ENCODE measurements around the gene RPN1. TPM values are rescaled to one million over a fixed set of nuclear protein-coding genes. Genes with fewer than 3 reads are reported as not detected.

The RPN1 gene
- total RNA-seq, 1 donor from 2014 or later: 213 TPM

DNA sequence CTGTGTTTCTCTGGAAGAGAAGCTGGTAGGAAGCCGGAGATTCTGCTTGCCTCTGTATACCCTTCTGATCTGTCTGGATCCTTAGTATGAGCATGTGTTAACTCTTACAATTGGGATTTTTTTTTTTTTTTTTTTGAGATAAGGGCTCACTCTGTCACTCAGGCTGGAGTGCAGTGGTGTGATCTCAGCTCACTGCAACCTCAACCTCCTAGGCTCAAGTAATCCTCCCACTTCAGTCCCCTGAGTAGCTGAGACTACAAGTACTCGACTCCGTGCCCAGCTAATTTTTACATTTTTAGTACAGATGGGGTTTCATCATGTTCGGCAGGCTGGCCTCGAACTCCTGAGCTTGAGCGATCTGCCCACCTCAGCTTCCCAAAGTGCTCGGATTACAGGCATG lies 44.5 kb downstream of the RPN1 start:
- DNase-seq (ENCODE audit: low spot score): no peak
- Mint-ChIP-seq H3K27me3 (ENCODE audit: low read depth) (no peaks in the 10 kb centered on the region), H3K36me3 (ENCODE audit: low read depth) (no peaks in the 10 kb centered on the region), H3K4me3 (ENCODE audit: unreplicated experiment) (no peak overlapping the region), H3K4me1 (ENCODE audit: low read depth) (peaks cover 2% of the 10 kb centered on the region), H3K27ac (ENCODE audit: unreplicated experiment) (no peak overlapping the region), H3K9me3 (ENCODE audit: low read depth) (no peaks in the 10 kb centered on the region)
- TF ChIP-seq, protein P1, sequence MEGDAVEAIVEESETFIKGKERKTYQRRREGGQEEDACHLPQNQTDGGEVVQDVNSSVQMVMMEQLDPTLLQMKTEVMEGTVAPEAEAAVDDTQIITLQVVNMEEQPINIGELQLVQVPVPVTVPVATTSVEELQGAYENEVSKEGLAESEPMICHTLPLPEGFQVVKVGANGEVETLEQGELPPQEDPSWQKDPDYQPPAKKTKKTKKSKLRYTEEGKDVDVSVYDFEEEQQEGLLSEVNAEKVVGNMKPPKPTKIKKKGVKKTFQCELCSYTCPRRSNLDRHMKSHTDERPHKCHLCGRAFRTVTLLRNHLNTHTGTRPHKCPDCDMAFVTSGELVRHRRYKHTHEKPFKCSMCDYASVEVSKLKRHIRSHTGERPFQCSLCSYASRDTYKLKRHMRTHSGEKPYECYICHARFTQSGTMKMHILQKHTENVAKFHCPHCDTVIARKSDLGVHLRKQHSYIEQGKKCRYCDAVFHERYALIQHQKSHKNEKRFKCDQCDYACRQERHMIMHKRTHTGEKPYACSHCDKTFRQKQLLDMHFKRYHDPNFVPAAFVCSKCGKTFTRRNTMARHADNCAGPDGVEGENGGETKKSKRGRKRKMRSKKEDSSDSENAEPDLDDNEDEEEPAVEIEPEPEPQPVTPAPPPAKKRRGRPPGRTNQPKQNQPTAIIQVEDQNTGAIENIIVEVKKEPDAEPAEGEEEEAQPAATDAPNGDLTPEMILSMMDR (IDR thresholded peaks at IDR 0.05): no peak

DNA sequence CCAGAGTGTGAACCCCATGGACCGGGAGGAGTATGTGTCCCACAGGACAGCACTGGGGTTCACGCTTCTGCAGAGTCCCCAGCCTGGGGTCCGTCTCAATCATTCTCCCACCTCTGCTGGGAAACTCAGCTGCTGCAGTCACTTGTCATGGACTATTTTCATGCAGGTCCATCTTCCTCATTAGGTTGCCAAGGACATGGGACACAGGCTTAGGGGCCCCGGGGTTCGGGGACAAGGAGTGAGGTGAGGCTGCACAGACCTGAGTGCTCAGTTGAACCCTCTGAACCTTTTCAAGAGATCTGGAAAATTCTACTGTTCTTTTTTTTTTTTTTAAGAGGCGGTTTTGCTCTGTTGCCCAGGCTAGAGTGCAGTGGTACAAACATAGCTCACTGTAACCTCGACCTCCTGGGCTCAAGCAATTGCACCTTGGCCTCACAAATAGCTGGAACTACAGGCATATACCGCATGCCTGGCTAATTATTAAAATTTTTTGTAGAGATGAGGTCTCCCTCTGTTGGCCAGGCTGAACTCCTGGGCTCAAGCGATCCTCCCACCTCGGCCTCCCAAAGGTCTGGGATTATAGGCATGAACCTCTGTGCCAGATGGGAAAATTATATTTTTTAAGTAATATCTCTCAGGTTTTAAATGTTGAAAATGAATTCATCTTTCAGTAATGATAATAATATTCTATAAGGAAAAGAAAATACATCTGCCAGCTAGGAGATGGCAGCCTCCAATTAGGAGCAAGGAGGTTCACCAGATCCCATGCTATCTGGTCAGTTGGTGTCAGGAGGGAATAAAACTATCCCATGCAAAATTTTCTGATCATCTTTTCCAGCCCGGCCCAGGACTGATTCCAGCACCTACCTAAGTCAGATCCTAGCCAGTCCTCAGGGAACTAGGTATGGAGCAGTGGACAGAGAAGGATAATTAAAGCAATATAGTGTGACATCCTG lies 45.2 kb downstream of the RPN1 start:
- TF ChIP-seq, protein P1 (IDR thresholded peaks at IDR 0.05): peak; percentile 29

DNA sequence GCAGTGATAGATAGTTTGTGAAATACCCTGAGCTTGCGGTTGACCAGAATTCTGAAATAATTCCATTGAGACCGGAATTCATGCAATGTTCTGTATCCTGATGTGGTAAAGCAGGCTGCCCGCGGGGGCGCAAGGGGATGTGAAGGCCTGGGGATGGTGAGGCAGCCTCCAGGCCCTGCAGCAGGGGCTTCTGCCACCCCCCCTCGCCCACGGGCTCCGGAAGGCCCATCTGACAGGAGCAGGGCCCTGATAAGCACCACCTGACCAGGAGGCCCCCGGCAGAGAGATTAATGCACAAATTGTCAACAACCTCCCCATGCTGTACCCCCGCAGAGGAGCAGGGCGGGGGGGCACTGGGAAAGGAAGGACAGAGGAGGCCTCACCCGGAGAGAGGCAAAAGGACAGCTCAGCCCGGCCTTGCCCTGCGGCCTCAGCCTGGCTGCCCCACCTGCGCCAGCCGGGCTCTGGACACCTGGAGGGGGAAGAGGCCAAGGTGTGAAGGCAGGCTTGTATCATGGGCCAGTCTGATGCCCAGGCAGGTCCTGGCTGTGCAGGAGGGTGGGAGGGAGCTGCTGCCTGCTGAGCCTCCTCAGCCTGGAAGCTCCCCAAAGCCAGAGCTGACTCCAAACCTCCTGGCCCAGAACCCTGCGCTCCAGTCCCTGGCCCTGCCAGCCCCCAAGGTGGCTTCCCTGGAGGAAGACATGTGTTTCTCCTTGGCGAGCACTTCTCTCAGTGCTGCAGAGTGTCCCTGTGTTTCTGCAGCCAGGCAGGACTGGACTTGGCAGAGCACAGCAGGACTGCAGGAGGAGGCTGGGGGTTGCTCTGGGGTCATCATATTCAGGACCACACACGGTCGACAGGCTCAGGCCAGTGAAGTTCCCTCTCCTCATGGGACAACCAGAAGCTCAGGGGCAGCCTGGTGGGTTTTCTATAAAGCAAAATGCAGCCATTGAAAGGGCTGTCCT lies 46.5 kb downstream of the RPN1 start:
- Mint-ChIP-seq H3K4me3 (ENCODE audit: unreplicated experiment) (no peak overlapping the region), H3K27ac (ENCODE audit: unreplicated experiment) (no peak overlapping the region), H3K4me1 (ENCODE audit: low read depth) (peaks cover 2% of the 10 kb centered on the region), H3K9me3 (ENCODE audit: low read depth) (no peaks in the 10 kb centered on the region), H3K36me3 (ENCODE audit: low read depth) (no peaks in the 10 kb centered on the region), H3K27me3 (ENCODE audit: low read depth) (no peaks in the 10 kb centered on the region)
- TF ChIP-seq, protein P1 (IDR thresholded peaks at IDR 0.05): no peak
- no peak for DNase-seq (ENCODE audit: low spot score)

More for the DNA sequence above, 45.2 kb downstream of the RPN1 start:
- Mint-ChIP-seq H3K4me1 (ENCODE audit: low read depth) (peaks cover 2% of the 10 kb centered on the region), H3K27ac (ENCODE audit: unreplicated experiment) (no peak overlapping the region), H3K27me3 (ENCODE audit: low read depth) (no peaks in the 10 kb centered on the region), H3K9me3 (ENCODE audit: low read depth) (no peaks in the 10 kb centered on the region), H3K4me3 (ENCODE audit: unreplicated experiment) (no peak overlapping the region), H3K36me3 (ENCODE audit: low read depth) (no peaks in the 10 kb centered on the region)
- no peak for DNase-seq (ENCODE audit: low spot score)

DNA sequence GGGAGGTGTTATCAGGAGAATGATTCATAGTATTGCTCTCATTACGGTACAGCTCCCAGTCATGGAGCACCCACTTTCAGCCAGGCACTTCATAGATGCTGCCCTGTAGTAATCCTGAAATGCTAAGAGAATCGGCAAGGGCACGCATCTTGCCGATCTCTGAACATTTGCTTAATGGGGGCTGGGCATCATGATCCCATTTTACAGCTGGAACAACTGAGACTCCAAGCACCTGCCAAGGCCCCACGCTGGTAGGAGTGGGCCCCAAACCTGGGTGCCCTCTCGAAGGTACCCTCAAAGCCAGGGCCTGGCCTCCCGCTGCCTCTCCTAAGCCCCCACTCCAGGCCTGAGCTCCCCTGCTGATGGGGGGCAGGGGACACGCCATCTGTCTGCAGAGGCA lies 47.3 kb downstream of the RPN1 start:
- Mint-ChIP-seq H3K9me3 (ENCODE audit: low read depth) (no peaks in the 10 kb centered on the region), H3K27me3 (ENCODE audit: low read depth) (no peaks in the 10 kb centered on the region), H3K4me1 (ENCODE audit: low read depth) (no peaks in the 10 kb centered on the region), H3K27ac (ENCODE audit: unreplicated experiment) (no peak overlapping the region), H3K4me3 (ENCODE audit: unreplicated experiment) (no peak overlapping the region), H3K36me3 (ENCODE audit: low read depth) (no peaks in the 10 kb centered on the region)
- TF ChIP-seq, protein P1 (IDR thresholded peaks at IDR 0.05): no peak
- DNase-seq (ENCODE audit: low spot score): no peak
